Fibroblast of skin of right quadriceps (primary cell): ENCODE data around the gene ZNF365.
A peak's percentile ranks its signal among the peaks of the same experiment; 100 is the strongest.

Source experiments
- DNase-seq: peaks from one replicate; pipeline ENCODE4 v3.0.0-alpha.2; 2013

Gene ZNF365

GRCh38 chr10:62426086-62426485 lies 51.9 kb downstream of the ZNF365 start:
- DNase-seq = peak; percentile 50

GRCh38 chr10:62426600-62426999 lies 52.4 kb downstream of the ZNF365 start:
- no peak for DNase-seq

GRCh38 chr10:62430881-62431280 lies 56.7 kb downstream of the ZNF365 start:
- no peak for DNase-seq

GRCh38 chr10:62433181-62433692 lies 59.1 kb downstream of the ZNF365 start:
- DNase-seq = peak; percentile 97

- DNase-seq = no peak
These were observed 59.7 kb downstream of the ZNF365 start for GRCh38 chr10:62433901-62434300.

- DNase-seq = peak; percentile 89
These were observed 63.5 kb downstream of the ZNF365 start for GRCh38 chr10:62437696-62438095.

GRCh38 chr10:62442006-62442405 lies 67.8 kb downstream of the ZNF365 start:
- DNase-seq = peak; percentile 50

GRCh38 chr10:62442894-62443669 lies 68.9 kb downstream of the ZNF365 start:
- DNase-seq = no peak

- no peak for DNase-seq
These were observed 69.7 kb downstream of the ZNF365 start for GRCh38 chr10:62443866-62444265.

- no peak for DNase-seq
These were observed 72.5 kb downstream of the ZNF365 start for GRCh38 chr10:62446627-62447026.

GRCh38 chr10:62450912-62451610 lies 76.9 kb downstream of the ZNF365 start:
- no peak for DNase-seq

- DNase-seq = no peak
These were observed 77.4 kb downstream of the ZNF365 start for GRCh38 chr10:62451611-62451975.
